SKM-1 treated with dmso at 0.1 percent for 144 hours (cell line): ENCODE results near the gene TMEM184A.

Source experiments
- DNase-seq: peaks from one replicate; lab custom pipeline; 2025; ENCODE audit not compliant: unreplicated experiment; lab: John Stamatoyannopoulos, UW

TMEM184A gene

DNA sequence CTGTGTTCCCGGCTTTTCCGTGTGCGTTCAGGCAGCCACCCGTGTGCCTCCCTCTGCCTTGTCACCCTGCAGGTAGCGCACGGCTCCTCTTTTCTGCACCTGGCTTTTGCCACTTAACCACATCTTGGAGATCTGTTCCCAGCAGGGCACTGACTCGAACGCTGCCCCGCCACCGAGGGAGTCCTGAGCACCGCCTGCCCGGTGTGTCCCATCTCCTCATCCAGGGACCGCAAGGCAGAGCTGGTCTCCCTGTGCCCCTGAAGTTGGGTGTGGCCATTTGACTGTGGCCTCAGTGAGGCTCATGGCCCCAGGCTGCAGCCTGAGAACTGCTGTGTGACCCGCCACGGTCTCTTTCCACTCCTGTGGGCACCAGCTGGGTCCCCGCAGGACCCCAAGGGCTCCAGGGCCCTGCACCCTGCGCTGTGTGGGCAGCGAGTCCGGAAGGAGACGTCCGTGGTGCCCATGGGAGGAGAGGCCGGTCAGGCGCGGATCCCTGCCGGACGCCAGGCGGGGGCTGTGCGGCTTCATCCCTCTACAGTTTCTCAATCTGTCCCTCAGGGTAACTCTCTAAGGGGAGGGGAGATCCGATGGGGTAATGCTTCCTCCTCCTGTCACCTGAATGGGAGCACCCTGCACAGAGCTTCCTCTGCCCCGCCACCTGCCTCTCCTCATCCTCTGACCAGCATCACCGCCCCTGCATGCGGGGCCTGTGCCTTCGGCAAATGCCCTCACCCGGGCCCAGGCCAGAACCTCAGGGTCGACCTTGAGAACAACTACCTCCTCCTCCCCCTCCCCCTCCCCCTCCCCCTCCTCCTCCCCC, 50.1 kb downstream of the TMEM184A start:
- peak; percentile 64 for DNase-seq

DNA sequence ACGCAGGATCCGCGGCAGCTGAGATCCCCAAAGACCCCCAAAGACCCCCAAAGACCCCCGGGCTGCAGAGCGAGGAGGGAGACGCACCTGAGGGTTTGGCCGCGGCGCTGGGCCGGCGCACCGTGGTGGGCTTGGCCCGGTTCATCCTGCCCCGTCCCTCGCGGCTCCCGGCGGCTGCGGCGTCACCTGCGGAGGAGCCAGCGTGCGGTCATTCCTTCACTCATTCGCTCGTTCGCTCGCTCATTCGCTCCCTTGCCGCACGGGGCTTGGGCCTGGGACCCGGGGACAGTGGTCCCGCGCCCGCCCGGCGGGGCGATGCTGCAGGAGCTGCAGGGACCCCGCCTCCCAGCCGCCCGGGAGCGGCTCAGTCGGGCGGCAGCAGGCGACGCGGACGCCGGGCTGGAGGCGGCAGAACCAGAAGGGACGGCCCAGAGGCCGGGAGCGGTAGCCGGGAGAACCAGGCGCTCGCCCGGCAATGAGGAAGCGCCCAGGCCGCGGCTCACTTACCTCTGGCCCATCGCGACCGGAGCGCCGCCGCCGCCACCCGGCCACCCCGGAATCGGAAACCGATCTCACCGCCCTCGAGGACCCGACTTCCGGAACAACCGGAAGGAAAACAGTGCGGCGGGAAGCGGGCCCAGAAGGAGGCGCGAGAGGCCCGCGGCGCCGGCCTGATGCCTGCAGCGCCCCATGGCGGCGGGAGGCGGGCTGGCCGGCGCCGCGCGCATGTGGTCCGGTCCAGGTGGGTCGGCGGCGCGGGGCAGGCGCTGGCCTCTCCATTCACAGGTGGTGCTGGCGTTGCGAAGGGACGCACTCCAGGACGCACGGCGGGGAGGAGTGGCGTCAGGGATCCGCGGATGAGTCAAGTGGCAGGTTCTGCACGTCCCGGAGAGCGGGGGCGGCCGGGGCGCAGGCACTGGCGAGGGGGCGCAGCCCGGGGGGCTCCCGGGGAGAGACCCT, 51.9 kb downstream of the TMEM184A start, which contains the start of gene INTS1:
INTS1 (minus strand) TSS at position 574 of the 960 bp plus-strand sequence; CDS start at position 145, 429 bp downstream.
- peak; percentile 89 for DNase-seq

DNA sequence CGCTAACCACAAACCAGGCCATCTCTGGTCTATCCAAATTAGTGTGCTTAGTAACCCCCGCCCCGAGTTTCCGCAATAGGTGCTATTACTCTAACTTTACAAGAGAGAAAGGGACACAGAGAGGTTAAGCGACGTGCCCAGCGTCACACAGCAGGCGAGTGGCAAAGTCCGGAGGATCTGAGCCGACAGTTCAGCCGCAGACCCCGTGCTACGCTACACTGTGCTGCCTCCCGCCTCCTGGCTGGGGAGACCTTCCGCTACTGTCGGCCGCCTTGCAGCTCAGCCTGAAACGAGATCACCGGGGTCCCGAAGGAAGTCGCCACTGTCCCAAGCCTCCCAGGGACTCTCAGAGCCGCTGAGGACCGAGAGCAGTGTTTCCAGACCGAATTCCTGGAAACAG, 52.6 kb downstream of the TMEM184A start:
- no peak for DNase-seq

DNA sequence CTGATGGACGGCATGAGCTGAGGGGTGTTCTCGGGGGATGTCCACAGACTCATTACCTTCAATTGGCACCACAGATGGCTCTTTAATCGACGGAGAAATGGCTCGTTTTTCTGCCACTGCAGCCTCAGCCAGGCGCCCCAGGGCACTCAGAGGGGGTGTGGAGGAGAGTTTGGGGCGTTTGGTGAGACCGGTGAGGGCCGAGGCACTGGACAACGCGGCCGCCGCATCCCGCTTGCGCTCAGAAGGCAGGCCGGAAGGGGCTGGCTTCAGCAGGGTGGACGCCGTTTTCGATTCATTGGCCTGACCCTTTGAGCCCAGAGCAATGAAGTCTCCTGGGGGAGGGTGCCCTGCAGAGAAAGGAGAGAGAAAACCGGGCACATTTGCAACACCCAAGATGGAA, 53.2 kb downstream of the TMEM184A start:
- no peak for DNase-seq

DNA sequence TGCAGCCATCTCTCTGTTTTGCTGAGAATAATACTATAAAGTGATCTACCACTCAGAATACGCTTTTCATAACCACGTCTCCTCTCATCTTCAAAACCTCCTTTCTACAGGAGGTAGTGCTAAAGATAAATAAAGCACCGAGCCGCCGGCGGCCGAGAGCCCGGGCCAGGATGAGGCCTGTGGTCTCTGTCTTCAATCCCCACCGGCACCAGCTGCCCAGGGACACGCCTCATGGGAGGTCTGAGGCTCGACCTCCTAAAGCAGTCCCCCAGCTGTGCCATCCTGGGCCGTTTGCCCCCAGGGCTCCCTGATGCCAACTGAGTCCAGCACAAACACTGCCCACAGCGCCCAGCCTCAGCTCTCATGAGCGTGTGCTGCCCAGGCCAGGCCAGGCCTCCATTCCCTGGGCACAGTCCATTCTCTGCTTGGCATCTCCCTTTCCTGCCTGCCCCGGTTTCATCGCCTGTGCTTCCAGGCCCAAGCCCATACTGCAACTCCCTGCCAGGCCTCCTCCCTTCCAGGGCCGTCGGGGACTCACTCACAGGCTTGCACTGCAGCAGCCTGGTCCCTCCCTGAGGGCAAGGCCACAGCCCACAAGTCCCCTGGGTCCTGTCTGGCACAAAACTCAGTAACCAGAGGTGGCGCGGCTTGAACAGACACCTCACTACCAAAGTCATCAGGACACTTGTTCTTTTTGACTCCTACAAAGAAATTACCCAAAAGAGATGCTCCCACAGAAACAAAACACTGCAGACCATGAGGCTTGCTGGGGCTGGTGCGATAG, 54.3 kb downstream of the TMEM184A start:
- DNase-seq, result no peak

DNA sequence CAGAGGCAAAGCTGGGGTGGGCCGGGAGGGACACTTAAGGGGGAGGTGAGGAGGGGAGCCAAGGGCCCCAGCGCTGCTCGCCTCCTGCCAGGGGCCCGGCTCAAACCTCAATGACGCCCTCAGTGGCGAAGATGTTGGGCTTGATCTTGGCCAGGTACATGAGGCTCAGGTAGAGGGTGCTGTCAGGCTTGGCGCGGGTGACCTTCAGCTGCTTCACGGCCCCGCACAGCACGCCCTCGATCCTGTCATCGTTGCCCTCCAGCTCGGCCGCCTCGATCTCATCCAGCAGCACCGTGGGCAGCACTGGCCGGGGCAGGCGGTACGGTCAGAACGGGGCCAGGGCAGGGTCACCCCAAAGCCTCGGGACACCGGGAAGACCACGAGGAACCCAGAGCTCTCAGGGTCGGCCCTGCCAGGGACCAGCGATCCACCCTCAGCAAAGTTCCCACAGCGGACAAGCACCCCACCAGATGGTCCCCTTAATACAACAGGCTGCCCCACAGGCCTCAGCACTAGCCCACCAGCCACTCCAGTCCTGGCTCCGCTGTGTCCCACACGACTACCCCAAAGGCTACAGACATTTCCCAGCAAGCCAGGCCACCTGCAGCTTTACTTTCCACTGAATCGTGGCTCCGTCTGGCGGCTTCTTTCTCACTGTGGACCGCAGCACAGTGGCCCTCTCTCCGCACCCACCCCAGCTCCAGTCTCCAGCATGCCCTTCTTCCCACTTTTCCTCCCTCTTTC, 55.8 kb downstream of the TMEM184A start:
- no peak for DNase-seq

DNA sequence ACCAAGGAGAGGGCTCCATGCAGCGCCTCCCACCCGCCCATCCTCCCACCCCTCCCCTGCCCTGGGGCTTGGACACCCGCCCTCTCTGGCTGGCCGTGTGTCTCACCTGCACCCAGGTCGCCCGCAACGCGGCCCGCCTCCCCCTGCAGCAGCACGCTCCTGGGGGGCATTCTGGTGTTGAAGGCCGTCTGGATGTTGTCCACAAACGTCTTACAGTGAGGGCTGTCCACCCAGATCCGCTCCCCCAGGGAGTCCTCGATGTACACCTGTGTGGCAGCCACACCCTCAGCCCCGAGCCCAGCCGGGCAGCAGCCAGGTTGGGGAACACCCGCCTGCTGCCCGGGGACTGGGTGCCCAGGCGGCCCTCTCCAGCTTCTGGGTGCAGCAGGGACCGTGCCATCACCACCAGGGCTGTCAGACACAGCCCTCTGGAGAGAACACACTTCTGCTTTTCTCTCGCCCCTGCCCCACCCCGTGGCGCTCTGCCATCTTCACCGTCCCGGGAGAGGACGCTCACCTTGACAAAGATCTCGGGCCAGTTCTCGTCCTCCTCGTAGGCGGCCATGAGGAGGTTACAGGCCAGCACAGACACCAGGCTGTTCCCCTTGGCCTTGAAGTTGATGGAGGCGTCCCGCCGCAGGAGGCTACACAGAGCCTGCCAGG, 56.5 kb downstream of the TMEM184A start:
- DNase-seq, result no peak

DNA sequence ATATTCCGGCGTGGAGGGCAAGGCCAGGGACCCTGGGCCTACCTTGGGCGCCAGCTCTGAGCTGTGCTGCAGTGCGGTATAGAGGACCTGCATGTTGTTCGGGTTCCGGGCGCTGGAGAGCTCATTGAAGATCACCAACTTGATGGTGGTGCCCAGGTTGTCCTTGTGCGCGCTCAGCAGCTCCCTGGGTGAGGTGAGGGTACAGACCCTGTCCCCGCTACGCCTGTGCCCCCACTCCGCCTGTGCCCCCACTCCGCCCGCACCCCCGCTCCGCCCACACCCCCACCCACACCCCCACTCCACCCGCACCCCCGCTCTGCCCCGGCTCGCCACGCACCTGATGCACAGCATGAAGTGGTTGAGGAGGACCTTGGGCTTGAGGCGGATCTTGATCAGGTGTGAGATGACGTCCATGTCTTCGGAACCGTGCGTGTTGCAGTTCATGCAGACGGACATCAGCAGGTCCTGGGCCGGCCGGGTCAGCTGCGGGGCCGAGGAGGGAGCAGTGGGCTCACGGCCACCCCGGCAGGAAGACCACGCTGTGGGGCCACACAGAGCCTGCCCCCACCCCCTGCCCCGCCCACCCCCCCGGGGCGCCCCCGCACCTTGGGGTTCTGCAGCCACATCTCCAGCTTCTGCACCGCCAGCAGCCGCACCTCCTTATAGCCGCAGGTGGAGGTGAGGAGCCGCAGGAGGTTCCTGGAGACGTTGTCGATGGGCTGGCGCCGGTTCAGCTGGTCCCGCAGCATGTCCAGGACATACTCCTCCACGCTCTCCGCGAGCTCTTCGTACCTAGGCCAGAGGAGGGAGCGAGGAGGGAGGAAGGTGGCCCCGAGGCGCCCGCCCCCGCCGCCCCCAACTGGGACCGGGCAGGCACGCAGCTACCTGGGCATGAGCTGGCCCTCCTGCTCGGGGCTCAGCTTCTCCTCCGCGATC, 57.4 kb downstream of the TMEM184A start:
- DNase-seq, result no peak

DNA sequence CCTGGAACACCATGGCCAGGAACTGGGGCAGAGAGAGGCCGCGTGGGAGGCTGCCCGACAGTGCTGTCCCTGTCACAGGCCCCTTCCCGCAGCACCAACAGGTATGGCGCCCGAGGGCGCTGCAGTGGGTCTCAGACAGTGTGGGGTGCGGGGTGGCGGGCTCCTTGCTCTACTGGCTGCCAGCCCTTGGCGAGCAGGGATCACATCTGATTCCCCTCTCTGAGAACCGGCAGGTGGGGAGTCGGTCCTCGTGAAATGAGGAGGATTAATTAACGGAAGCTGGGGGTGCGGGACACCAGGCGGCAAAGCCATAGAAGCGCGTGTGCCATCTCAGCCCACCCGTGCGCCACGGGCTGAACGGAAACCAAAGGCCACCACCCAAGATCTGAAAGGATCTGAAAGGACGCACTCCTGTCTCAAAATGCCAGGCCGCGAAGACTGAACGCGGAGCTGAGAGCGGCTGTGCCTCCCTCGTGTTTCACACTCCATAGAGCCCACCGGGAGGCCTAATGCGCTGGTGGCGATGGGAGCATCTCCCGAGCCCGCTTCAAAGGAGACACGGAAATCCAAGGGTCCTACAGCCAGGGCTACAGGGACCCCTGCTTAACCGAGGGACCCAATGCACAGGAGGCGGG, 58.6 kb downstream of the TMEM184A start:
- DNase-seq, result no peak

DNA sequence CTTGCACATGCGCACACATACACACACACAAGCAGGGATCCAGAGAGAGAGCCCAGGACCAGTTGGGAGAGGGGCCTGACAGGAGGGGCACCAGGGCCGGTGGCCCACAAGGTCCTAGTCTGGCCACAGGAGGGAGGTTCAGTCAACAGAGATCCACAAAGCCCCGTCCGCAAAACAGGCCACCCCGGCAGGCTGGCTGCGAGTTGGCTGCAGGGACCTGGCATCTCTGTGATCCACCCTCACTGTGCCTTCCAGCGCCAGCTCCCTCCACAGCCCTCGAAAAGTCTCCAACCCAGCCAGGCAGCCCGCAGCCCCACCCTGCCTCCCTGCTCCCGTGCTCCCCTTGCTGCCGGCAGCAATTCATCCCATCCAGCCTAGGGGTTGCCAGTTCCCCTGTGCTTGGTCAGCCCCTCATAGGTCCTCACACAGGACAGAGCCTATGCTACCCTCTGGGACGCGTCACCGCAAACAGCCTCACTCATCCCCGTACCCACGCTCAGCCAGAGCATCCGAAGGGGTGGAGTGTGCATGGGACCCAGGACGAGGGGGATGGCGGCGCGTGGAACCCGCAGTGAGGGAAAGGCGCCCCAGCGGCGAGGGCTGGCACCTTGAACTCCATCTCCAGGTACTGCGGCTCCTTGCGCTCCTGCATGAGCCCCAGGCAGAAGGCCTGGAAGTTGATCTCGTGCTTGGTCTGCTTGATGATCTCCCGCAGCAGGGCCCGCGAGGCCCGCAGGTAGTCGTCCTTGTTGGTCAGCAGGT, 59.3 kb downstream of the TMEM184A start:
- no peak for DNase-seq

DNA sequence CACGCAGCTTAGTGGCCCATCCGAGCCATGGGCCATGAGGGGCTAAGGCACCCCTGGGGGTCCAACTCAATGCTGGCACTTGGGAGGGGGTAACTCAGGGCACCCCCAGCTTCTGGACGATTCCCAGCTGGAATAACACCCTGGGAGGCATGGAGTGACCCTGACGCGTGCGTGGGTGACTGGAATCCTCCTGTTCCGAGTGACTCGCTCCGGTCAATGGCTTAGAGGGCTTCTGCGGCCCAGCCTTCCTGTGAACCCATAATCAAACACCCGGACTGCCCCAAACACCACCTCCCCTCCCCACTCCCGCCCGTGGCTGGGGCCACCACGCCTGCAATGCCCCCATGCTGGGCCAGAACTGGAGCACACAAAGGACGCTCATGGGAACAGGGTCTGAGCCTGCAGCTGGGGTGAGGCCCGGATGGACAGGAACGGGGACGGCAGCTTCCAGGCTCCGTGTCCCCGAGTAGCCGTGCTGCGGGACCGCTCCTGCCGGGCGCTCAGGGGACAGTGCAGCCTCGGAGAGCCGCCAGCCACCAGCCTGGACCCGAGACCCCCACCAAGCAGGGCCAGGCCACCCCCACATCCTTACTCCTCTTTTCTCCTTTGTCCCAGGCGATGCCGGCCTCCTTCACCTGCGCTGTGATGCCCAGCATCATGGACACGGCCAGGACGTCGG, 60.3 kb downstream of the TMEM184A start:
- no peak for DNase-seq

DNA sequence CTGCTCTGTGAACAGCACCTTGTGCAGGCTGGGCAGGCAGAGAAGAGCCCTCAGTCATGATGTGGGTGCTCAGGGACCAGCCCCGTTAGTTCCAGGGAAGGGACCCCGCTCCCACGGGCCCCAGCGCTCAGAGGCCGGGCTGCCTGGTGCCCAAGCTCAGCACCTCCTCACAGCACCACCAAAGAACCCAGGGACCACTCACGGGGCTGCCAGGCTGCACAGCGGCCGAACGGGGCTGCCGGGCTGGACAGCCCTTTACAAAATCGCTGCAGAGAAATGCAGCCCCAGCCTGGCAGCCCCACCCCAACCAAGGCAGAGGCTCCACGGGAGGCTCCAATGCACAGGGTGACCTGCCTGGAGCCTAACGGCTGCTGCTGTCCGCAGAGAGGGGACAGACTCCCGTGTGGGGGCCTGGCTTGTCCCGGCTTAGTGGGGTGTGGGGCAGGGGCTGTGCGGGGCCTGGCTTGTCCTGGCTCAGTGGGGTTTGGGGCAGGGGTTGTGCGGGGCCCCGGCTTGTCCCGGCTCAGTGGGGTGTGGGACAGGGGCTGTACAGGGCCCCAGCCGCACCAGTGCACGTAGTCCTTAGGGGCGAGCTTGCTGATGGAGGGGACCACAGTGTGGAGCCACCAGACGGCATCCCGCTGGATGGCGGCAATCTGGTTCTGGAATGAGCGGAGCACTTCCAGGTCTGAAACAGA, 61.0 kb downstream of the TMEM184A start:
- DNase-seq, result no peak

DNA sequence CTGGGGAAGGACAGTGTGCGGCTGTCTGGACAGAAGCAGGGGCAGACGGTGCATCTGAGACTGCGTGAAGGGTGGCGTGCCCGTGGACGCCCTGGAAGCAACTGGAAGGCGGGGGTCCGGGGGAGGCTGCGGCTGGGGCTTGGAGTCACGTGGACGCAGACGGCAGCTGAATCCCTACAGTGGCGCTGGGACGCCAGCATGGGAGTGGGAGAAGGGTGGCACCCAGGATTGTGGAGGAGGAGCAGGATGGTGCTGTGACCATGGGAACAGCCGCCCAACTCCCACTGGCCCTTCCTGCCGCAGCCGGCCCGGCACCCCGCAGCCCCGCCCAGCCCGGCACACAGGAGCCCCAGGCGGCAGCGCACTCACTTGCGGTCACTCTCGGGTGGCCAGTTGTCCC, 61.6 kb downstream of the TMEM184A start:
- DNase-seq, result no peak

DNA sequence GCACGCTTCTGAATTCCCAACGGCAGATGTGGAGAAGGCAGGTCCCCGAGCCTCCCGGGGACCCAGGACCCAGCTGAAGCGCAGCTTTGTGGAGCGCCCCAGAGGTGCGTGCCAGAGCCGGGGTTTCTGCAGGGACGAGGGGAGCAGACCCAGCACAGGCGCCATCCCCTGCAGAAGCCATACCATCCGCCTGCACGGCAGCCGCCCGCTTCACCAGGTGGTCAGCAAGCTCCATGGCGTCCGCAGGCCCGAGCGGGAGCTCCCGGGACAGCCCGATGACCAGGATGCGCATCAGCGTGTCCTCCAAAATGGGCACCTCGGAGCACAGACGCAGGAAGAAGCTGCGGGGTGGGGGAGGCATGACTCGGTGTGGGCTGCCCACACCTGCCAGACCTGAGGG, 62.4 kb downstream of the TMEM184A start:
- no peak for DNase-seq

DNA sequence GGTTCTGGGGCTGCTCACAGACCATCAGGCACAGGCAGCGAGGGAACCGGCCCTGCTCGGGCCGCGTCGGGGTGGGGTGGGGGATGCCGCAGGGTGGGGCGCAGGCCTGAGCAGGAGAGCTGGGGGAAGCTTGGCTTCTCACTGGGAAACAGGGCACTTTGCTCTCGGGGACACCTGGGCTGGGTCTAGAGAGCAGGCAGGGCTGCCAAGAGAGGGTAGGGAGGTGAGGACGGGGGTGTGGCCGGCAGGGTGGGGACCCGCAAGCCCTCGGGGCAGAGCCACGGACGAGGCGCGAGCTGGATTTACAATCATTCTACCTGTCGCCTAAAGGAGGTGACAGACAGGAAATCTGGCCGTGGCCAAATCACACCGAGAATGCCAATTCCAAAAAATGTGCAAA, 62.9 kb downstream of the TMEM184A start:
- no peak for DNase-seq

DNA sequence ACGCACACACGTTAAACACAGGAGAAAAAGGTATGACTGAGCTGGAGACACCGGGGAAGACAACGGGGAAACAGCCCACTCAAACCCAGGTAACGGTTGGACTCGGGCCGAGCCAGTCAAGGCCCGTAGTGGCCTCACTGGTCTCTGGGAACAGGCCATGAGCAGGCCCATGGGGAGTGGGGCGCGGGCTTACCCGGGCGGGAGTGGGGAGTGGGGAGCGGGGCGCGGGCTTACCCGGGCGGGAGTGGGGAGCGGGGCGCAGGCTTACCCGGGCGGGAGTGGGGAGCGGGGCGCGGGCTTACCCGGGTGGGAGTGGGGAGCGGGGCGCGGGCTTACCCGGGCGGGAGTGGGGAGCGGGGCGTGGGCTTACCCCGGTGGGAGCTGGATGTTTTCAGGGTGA, 63.4 kb downstream of the TMEM184A start:
- no peak for DNase-seq
